DMS114 treated with DMSO at 0.1 percent for 48 hours (cell line): ENCODE data around the gene TRAPPC1.

ENCODE experiments used
- DNase-seq: peaks from one replicate; lab custom pipeline; 2025; ENCODE audit not compliant: unreplicated experiment; lab: John Stamatoyannopoulos, UW

Gene TRAPPC1

DNA sequence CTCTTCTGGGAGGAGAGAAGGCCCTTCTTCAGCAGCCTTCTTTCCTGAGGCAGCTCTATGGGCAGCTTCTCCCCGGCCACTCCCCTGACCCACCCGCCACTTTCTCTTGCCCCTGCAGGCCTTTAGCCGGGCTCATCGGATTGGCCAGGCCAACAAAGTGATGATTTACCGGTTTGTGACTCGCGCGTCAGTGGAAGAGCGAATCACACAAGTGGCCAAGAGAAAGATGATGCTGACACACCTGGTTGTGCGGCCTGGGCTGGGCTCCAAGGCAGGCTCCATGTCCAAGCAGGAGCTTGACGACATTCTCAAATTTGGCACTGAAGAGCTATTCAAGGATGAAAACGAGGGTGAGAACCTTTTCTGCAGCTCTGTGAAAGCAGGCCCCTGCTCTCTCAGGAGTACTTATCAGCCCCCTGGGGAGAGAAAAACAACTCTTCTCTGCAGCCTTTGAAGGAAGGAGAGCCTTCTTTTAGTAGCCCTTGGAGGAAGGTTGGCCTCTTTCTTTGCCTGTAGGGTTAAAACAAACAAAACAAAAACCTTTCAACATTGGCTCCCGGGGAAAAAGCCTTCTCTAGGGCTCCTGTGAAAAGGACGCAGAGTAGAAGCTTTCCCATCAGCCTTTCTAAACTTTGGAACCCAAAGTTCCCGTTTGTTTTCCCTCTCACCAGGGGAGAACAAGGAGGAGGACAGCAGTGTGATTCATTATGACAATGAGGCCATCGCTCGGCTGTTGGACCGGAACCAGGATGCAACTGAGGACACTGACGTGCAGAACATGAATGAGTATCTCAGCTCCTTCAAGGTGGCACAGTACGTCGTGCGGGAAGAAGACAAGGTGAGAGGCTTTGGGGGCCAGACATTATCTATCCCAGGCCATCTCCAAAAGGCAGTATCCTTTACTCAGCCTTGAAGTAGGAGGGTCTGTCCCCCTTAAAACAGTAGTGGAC, 28.3 kb downstream of the TRAPPC1 start:
- DNase-seq: no peak

DNA sequence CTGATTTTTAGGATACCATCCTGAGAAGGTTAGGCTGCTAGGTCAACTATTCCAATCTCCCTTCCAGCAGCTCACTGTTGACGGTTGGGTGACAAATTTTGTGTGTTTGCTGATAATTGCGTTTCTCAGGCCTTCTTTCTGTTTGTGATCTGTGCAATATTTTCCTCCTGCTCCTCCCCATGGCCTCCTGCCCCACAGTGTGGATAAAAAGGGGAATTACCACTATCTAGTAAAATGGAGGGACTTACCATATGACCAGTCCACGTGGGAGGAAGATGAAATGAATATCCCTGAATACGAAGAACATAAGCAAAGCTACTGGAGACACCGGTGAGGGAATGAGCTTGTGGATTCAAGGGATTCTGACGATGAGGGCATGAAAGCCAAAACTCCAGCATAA, 34.0 kb downstream of the TRAPPC1 start:
- no peak for DNase-seq

DNA sequence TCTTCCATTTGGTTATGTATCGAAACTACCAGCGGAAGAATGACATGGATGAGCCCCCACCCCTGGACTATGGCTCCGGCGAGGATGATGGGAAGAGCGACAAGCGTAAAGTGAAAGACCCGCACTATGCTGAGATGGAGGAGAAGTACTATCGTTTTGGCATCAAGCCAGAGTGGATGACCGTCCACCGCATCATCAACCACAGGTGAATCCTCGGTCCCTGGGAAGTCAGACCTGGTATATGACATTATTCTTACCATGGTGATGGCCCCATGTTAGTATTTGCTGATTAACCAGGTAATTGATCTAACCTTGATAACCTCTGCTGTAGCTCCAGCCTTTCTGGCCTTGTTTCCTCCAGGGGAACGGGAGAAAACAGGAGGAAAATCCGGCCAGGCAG, 34.7 kb downstream of the TRAPPC1 start:
- no peak for DNase-seq

DNA sequence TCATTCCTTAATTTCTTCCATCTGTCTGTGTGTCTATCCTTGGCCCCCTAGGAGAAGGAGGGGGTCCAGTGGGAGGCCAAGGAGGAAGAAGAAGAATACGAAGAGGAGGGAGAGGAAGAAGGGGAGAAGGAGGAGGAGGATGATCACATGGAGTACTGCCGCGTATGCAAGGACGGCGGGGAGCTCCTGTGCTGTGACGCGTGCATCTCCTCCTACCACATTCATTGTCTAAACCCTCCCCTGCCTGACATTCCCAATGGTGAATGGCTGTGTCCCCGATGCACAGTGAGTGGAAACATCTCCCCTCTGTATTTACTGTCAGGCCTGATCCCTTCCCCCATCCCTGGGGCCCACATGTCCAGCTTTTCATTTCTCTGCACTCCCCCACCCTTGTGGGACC, 36.9 kb downstream of the TRAPPC1 start:
- no peak for DNase-seq

DNA sequence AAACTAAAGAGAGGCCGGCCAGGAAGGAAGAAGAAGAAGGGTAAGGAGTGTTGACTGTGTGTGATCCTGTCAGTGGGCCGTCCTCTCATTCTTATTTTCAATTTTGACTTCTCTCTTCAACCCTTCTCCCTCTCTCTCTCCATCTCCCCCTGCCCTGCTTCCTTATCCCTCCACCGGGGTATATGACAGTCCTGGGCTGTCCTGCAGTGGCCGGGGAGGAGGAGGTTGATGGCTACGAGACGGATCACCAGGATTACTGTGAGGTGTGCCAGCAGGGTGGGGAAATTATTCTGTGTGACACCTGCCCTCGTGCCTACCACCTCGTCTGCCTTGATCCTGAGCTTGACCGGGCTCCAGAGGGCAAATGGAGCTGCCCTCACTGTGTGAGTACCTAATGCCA, 37.5 kb downstream of the TRAPPC1 start:
- no peak for DNase-seq

DNA sequence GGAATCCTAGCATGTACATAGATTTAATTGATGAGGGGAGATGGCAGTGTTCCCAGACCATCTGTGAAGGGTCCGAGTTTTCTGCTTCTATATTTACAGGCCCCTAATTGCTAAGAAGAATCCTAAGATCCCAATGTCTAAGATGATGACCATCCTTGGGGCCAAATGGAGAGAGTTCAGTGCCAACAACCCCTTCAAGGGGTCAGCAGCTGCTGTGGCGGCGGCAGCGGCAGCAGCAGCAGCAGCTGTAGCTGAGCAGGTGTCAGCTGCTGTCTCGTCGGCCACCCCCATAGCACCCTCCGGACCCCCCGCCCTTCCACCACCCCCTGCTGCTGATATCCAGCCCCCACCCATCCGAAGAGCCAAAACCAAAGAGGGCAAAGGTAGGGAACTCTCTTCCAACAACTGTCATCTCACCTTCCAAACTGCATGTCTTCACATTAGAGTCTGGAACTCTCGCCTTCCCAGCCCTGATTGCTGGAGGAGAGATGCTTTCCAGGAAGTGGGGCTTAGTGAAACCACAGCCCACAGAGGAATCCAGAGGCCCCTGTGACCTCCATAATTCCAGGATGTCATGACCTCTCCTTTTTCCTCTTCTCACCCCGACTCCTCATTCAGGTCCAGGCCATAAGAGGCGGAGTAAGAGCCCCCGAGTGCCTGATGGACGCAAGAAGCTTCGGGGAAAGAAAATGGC, 38.4 kb downstream of the TRAPPC1 start:
- no peak for DNase-seq

DNA sequence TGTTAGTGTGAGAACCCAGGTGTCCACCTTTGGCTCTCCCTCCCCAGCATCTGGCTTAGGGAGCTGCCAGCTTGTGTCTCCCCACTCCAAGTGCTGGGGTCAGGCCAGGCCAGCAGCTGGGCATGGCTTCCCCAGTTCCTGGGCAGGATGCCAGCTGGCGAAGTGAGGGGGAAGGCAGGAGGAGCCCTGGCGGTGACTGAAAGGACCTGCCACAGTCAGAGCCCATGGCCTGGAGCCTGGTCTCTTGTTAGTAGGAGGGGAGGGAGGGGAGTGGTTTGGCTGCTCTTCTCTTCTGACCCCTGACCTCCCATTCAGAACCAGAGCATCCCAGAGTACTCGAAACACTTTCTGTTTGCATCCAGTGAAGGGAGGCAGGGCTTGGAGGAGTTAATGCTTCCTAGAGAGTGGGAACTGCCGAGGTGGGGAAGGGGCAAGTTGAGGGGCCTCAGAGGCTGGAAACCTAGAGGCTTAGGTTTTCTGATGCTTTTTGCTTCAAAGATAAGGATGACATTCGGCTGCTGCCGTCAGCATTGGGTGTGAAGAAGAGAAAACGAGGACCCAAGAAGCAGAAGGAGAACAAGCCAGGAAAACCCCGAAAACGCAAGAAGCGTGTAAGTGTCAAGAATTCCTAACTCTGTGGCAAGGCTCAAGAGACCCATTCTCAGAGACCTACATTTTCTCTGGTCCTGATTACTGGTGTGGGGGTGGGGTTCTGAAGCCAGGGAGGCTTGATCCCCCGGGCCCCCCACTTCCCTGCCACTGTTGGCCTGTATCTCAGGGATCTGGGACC, 42.4 kb downstream of the TRAPPC1 start:
- no peak for DNase-seq

DNA sequence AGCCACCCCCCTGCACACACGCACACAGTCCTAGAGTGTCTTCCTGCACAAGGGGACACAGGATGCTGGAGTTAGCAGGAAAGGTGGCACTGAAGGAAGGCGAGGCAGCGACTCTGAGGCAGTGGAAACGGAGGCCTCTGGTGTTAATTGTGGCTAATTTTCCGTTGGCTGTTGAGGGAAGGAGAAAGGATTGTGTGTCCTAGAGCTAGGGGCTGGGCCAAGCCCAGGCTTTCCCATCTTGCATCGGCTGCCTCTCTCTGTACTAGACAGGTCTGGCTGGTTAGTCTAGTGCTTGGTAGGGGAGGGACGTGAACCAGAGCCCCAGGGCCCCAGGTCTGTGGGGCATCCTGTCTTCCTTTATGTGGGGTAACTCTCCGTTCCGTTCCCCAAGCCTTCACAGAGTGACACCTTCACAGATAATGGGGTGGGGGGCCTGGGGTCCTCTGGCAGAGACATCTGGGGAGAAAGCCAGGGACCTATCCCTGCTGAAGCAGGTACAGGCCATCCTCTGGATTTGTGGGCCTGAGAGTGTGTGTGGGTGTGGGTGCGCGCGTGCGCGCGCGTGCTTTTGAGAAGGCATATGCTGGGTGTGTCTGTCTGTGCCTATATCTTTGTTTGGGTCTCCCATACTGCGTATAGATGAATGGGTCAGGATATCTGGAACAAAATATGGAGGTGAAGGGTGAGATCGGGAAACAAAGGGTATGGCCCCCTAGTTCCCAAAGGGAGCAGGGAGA, 43.4 kb downstream of the TRAPPC1 start, which contains the start of gene CHD3:
Gene CHD3, plus strand, starts transcription at position 606 of the 737 bp plus-strand sequence. CDS start 212 bp downstream, outside the sequence.
- no peak for DNase-seq

DNA sequence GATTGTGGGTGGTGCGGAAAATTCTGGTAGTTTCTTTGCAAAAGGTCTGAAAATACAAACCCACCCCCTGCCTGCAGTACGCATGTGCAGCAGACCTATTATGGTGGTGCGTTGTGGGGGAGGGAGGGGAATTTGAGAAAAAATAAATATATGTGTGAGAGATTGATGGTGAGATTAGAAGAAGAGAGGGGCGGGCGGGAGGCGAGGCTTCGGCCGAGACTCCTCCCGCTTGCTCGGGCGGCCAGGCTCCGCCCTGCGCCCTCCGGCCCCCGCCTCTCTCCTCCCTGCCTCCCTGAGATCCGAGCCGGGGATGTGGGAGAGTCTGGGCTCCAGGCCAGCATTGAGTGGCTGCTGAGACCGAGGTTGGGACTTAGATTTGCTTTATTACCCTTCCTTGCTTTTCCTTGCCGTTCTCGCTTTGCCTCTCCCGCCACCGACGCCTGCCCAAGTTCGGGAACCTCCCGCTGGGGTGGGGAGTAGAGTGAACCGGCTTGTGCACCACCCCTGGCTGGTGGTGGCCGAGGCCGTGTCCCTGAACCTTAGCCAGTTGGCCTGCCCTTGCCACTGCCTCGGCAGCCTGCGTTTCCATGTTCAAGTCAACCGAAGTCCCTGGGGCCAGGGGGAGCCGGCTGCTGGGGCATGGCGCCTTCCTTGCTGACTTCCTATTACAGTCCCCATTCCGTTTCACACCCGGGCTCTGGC, 44.1 kb downstream of the TRAPPC1 start:
- DNase-seq: peak; percentile 91

DNA sequence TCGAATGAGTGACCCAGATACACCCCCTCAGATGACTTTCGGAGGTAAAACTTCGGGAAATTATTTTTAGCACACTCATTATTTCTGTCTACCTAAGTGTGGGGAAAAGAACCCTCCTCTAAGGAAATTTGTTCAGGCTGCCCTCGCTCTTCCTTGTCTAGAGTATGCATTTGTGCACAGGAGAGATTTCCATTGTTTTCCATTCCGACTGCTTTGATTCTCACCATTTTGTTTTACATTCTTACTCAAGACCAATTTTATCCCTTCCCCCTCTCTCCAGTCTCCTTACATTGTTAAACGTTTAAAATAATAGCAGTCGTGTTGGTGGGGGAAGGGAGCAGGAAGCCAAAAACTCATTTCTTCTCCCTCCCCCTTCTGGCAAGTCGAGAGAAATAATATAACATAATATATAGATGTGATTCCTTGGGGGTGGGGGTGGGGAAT, 44.7 kb downstream of the TRAPPC1 start:
- DNase-seq: peak; percentile 80

DNA sequence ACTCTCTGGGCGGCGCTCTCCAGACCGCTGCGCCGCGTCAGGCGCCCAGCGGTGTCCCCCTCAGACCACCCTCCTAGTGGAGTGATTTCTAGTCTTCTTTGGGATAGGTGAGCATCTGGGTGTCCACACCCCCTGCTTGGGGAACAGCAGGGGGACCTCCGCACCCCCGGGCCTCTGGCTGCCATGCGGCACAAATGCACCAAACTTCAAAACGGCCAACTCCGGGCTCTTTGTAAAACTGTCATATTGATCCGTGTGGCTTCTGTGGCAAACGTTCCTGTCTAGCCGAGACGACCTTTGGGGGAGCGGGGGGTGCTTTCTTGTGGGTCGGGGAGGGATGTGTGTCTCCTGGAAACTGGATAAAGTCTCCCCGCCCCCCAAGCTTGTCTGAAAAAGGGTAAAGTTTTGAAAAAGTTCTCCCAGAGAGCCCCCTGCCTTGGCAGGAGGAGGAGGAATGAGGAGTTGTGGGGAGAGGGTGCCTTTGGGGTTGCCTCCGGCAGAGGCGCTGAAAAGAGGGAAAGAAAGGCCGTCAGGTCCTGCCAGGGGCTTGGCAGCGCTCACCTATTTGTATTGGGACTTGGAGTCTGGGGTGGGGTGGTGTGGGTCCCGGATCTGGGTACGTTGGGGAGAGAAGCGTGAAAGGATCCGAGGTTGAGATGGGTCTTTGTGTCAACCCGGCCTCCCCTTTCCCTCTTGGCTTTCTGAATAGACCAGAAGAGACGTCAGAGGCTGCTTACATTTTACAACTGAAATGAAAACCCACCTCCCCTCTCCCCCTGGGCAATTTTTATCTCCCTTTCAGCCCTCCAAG, 45.3 kb downstream of the TRAPPC1 start:
- no peak for DNase-seq

DNA sequence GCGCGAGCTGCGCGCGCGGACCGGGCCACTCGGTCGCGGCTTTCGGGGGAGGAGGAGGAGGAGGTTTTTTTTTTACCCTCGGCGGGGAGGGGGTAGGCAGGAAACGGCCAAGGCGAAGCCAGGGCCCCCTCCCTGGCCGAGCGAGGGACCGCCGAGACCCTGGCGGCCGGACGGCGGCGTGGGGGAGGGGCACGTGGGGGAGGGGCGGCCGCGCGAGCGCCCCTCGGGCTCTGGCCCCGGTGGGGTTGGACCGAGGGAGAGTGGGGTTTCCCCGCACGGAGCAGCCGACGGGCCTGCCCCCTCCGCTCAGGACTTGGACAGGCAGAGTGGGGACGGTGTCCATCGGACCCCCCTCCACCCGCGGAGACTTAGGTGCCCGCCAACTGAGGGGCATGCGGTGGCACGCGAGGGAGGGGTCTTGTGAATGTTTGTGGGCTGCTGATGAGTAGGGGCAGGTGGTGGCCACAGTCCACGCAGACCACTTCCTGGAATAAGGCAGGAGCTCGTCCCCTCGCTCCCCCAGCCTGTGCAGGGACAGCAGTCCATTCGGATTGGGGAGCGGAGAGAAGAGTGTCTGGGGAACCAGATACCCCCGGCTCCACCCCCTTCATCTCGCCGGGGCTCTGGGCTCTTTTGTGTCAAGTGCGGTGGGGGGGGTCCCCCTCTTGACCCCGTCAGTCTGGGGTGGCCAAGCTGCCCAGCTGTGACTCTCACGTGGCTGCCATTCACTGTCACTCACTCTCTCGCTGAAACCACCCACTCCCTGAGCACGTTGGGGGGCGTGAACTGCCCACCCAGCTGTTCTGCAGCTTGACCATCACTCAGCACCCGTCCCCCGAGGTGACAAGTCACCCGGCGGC, 46.1 kb downstream of the TRAPPC1 start:
- no peak for DNase-seq

DNA sequence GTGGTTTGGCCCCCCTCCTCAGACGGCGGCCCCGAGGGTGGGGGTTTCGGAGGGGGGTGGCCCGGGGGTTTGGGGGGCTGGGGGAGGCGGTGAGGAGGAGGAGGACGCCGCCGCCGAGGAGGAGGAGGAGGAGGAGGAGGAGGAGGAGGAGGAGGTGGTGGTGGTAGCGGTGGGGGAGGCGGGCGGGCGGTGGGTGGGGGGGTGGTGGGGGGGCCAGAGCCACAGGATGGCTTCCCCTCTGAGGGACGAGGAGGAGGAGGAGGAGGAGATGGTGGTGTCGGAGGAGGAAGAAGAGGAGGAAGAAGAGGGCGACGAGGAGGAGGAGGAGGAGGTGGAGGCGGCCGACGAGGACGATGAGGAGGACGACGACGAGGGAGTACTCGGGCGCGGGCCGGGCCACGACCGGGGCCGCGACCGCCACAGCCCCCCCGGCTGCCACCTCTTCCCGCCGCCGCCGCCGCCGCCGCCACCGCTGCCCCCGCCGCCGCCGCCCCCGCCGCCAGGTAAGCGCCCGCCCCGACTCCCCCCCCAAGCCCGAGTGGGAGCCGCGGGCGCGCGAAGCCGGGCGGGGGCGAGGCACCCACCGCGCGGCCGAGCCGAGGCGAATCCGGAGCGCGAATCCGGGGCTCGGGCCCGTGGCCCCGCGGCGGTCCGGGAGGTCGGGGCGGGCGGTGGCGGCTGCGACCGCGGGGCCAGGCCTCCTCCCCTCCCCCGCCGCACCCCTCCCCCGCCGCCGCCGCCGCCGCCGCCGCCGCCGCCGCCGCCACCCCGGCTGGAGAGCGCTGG, 47.0 kb downstream of the TRAPPC1 start:
- DNase-seq: no peak

DNA sequence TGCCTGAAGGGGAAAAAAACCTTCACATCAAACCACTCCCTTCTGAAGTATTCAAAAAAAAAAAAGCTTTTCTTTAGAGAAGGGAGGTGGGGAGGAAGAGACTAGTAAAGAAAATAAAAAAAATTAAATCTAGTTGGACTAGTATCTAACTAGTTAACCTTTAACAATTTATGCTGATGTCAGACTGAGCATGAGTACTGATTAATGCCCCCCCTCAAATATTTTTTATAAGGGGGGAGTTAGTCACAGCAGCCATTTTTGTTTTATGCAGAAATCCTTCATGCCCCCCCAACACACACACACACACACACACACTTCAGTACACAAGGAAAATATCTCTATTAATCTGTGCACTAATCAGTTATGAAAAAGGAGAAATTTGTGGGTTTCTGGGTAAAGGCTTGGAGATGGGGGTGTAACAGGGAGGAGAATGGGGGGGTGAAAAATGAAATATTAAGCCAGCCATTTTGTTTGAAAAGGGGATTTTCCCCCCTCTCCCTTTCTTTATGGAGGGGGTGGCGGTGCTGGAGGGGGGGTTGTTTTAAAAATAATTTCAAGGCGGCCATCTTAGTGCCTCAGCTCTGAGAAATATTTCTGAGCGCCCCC, 47.9 kb downstream of the TRAPPC1 start:
- DNase-seq: no peak

DNA sequence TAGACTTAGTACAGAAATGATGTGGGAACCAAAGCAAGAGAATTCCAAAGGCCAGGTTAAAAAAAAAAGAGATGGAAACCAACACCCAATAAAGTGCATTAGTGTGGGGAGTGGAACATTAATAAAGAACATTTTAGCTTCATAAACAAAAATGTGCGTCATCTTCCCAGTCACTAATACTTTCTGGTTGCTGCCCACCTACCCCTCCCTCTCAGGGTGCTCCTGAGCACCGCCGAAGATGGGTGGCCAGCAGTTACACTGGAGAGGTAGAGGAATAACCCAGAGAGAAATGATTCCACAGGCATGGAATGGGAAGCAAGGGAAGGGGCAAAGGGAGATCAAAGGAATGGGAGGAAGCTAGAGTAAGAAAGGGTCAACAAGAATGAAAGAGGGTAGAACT, 49.1 kb downstream of the TRAPPC1 start:
- no peak for DNase-seq

DNA sequence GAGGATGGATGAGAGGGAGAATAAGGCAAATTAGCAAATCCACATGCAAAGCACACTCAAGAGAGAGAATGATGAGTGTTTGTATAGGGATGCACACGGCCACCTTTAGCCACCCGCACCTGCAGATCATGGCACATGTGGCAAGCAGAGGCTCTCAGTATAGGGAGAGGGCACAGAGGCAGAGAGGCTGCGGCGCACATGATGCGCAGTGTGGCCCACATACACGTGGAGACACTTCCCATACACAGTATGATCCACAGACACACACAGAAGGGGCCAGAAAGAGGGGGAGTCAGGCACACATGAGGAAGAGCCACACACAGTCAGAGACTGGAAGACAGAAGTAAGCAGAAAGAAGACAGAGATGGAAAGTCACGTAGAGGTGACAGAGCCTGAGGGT, 49.7 kb downstream of the TRAPPC1 start:
- DNase-seq: no peak
